GM21529 (cell line): ENCODE data around the gene ANO6.
"Not testable (repeated sequence)": the region's sequence is repeated elsewhere in the genome, so short reads cannot be mapped to it uniquely, and the experiment has no call there.

Source experiments
- ATAC-seq: cut with Tn5 transposase; IDR thresholded peaks from one replicate; pipeline ENCODE4 v1.9.1; 2021; ENCODE audit not compliant: unreplicated experiment

The ANO6 gene, protein sequence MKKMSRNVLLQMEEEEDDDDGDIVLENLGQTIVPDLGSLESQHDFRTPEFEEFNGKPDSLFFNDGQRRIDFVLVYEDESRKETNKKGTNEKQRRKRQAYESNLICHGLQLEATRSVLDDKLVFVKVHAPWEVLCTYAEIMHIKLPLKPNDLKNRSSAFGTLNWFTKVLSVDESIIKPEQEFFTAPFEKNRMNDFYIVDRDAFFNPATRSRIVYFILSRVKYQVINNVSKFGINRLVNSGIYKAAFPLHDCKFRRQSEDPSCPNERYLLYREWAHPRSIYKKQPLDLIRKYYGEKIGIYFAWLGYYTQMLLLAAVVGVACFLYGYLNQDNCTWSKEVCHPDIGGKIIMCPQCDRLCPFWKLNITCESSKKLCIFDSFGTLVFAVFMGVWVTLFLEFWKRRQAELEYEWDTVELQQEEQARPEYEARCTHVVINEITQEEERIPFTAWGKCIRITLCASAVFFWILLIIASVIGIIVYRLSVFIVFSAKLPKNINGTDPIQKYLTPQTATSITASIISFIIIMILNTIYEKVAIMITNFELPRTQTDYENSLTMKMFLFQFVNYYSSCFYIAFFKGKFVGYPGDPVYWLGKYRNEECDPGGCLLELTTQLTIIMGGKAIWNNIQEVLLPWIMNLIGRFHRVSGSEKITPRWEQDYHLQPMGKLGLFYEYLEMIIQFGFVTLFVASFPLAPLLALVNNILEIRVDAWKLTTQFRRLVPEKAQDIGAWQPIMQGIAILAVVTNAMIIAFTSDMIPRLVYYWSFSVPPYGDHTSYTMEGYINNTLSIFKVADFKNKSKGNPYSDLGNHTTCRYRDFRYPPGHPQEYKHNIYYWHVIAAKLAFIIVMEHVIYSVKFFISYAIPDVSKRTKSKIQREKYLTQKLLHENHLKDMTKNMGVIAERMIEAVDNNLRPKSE

DNA sequence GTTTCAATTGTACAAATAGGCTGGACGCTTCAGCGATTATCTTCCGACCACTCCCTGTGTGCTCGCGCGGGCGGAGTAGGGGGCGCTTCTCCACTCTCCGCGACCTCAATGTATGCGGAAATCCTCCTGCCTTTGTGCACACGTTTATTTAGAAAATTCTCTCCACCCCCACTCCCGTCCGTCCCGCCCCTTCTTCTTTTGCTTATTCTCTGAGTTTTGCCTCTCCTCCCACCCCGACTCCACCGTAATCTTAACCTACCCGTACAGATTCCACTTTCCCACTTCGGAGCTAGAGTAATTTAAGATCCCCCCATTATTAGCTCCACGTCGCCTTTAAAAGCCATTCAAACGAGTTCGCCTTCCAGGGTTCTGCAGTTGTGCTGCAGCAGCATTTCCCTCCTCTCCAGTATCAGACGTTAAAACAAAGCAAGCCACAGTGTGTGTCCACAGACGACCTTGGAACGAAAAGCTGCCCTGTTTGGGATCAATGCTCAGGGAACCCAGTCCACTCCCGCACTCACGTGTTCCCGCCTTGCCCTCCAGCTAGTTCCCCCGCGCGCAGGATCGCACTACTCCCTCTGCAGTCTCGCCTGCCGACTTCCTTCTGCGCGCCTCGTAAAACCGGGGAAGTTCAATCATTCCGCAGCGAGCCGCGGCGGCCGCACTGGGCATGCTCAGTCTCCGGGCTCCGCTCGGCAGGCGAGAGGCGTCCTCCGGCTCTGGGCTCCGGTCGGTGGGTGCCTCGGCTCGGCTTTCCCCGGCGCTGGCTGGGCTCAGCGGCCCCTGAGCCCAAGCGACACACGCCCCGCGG lies at the start of gene ANO6:
ANO6 (plus strand) TSS at position 677 of the 811 bp plus-strand sequence. CDS start 227 bp downstream, outside the sequence.
- peak; percentile 67 for ATAC-seq

DNA sequence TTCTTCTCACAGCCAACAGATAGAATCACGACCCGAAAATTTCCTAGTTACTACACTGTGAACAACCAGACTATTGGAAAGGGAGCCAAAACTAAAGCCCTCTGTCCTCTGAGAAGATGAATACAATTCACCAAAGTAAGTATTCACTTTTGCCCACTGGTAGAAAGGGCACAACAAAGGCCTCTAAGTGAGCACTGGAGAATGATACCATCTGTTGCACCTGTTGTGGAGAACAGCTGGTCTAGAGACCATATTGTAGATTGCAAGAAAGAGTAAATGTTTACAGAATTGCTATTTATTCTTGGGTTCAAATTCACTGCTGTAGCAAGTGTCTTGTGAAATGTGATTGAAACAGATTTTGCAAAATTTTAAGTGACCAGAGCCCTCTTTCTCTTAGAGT lies 46.9 kb upstream of the ANO6 start:
- no peak for ATAC-seq

DNA sequence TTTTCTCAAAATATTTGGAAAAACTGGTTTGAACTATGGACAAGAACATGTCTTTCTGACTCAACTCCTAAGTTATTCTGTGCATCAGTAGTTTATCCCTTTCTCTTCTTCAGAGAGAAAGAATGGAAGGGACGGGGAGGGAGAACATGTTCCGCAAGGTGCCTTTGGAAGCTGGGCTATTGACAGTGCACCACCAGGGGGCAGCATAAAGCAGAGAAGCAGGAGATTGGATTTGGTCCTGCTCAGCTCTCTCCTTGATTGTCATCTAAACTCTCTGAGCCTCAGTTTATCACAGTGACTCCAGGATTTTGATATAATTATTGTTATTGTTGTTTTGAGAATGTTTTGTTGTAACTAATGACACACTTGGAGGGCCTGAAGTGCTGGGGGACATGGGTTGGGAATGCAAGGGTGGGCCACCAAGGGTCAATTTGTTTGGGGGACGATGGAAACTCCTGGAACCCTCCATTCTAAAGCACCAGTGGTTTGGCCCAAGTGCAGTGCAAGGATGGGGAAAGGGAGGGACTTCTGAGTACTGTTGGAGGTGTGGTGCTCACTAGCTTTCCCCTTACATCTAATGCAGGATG lies 45.3 kb upstream of the ANO6 start:
- peak; percentile 76 for ATAC-seq

DNA sequence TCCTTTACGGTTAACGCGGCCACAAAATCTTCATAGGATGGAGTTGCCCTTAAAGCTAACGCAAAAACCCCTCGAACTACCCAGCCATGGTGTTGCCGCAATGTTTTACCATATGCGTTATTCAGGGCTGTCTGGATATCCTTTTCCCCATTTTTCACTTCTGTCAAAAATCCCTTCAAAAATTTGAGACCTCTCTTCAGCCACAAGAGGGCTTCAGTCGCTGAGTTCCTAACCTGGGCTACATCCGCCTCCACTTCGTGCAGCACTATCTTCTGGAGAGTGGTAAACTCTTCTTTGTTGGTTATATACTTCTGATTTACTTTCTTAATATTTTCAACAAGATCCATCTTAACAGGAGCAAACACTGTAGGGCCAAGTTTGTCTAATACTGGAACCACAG lies 42.6 kb upstream of the ANO6 start:
- ATAC-seq: not testable (repeated sequence)

DNA sequence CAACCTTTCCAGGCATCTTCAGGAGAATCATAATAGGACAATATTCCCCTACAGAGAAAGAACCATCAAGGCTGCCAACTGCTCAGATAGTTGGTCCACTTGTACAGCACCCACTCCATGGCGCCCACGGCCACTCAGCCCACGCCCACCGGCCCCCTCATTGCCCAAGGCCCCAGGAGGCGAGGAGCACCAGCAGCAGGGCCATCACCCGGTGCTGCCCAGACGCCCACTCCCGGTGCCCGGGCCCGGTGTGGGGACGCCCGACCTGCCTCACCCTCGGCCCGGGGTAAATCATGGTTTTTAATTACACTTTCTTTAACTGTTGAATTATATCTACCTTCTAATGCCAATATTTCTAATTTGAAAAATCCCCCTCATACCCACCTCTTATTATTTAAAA lies 41.3 kb upstream of the ANO6 start:
- ATAC-seq: no peak

DNA sequence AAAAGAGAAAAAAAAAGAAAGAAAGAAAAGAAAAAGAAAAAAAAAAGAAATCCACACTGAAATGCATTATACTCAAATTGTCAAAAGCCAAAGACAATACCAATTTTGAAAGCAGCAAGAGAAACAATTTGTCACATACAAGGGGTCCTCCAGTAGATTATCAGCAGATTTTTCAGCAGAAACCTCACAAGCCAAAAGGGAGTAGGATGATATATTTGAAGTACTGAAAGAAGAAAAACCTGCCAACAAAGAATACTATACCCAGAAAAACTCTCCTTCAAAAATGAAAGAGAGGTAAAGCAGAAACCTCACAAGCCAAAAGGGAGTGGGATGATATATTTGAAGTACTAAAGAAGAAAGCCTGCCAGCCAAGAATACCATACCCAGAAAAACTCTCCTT lies 37.1 kb upstream of the ANO6 start:
- no peak for ATAC-seq

DNA sequence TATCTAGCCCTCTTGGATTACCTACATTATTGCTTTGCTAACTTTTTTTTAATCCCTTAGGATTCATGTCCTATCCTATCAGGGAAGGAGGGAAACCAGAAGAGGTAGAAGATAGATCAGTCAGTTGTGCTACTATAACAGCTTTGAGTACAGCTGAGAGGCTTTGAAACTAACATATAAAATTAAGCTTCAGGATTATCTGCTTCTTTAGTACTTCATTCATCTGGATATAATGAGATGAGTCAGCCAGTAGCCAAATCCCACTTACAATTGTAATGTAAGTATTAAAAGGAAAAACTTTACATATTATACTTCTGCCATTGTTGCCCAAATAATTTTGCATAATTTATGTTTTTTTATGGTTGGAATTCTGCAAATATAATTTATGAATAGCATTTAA lies 33.4 kb upstream of the ANO6 start:
- ATAC-seq: no peak

DNA sequence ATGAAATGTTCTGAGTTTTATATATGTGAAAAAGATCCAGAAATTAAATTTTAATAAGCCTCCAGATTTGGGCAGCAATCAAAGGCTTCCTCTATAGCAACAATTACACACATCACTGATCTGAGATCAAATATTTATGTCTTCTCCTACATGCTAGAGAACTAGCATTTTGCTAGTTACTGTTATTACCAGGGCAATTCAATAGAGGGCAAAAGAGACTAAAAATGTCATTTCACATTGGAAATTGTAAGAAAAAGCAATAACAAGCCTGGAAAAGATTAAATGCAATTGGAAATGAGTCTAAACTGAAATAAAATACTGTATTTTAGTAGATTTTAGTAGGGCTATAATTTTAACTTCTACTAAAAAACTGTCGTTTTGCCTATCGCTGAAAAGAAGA lies 32.6 kb upstream of the ANO6 start:
- no peak for ATAC-seq

DNA sequence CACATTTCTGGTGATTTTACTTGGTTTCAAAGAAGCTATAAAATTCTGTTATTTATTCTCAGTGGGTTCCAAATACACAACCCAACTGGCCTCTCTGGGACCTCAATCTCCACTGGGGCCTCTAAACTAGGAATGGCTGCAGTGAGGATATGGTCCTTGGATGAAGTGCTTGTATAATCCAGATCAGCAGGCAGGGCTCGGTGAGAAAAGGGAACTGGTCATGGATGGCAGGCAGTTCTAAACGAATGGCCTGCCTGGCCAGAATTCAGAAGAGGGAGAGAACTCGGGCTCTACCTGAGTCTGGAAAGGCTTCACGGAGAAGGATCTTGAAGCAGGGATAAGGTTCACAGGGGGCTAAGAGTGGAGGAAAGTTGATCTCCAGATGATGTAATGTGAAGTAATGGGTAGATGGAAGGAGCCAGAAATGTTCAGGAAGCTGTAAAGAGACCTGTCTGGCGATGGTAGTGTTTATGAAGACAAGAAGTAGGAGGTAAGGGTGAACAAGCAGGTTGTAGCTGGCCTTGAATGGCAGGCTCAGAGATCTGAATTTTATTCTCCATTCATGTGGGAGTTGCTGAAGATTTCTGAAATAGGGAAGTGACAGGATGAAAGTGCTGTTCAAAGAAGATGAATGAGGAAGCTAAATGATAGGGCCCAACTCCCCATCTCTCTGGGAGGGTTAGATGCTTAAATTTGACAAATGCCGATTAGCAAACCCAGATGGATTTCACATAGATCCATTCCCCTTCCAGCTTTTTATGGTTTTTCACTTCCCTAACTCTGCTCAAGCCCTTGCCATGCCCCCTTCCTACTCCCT lies 31.5 kb upstream of the ANO6 start:
- ATAC-seq: no peak

DNA sequence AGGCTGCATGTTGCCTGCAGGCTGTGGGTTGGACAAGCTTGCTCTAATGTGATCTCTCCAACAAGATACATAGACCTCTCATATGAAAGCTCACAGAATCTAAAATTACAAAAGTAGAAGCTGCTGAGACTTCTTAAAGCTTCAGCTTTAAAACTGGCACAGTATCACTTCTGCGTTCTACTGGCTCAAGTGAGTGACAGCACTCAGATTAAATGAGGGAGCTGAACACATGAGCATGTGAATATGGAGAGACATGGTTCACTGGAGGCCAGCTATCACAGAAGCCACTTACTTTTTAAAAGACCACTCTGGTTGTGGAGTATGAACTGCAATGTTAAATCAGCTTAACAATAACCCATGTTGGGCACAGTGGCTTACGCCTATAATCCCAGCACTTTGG lies 29.1 kb upstream of the ANO6 start:
- ATAC-seq: no peak

DNA sequence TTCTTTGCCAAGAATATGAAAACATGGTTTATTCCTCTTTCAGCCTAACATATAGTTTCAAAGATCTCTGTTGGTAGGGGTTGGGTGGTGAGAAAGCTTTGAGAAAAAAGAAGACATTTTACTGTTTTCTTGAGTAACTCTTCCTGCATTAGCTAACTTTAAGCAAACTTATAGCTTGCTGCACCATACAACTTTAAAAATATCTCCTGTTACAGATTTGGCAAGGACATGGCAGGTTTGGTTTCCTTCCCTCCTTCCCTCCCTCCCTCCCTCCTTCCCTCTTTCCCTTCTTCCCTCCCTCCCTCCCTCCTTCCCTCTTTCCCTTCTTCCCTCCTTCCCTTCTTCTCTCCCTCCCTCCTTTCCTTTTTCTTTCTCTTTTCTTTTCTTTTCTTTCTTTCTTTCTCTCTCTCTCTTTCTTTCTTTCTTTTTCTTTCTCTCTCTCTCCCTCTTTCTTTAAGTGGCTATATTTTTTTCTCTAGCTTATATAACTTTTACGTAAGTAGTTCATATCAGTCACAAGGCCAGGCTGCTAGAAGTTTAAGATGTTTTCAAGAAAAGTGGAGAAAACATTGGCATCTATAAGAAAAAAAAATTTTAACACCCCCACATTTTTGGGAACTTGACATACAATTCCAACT lies 26.0 kb upstream of the ANO6 start:
- no peak for ATAC-seq

DNA sequence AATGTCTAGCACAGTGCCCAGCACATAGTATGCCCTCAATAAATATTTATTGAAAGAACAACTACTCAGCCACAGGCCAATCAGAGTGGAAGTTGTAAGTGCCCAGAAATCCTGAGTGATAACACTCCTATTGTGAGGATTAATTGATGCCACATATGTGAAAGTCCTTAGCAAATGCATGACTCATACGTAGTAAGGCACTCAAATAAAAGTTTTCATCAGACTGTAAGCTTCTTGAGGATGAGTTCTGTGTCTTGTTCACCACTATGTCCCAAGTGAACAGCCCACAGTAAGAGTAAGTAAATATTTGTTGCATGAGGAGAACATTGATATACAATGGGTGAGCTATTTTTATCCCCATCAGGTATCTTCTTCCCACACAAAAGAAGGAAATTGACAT lies 24.7 kb upstream of the ANO6 start:
- ATAC-seq: no peak

DNA sequence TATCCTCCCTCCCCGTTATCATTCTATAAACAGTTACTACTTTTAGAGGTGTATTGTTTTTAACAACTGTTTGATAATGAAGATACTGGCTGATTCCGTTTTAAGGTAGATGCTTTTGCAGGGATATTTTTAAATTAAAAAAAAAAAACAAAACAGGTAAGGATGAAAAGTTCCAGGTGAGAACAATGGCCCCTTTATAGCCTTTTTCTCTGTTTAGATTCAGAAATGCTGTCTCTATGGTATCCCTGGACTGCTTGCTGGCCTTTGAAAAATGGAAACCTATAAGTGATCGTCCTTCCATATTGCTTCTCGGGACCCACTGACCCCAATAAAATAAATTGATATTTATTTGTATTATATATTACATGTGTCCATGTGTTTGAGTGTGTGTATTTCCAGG lies 23.2 kb upstream of the ANO6 start:
- no peak for ATAC-seq

DNA sequence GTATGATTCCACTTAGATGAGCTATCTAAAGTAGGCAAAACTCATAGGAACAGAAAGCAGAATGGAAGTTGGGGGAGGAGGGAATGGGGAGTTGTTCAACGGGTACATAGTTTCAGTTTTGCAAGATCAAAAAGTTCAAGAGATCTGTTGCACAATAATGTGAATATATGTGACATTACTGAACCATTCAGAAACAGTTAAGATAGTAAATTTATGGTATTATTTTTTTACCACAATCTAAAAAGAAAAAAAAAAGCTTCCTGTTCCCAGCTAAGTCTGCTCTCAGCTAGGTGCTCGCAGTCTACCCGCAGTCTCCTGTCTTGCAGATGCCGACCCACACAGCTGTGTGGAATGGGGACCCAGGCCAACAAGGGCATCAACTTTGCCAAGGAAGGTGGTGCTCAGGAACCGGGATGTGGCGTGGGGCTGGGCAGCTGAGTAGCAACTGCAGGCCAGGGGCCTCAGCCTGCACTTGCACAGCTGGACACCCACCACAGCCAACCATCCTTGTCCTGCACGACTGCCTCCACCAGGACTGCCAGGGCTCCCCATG lies 15.3 kb upstream of the ANO6 start:
- no peak for ATAC-seq

DNA sequence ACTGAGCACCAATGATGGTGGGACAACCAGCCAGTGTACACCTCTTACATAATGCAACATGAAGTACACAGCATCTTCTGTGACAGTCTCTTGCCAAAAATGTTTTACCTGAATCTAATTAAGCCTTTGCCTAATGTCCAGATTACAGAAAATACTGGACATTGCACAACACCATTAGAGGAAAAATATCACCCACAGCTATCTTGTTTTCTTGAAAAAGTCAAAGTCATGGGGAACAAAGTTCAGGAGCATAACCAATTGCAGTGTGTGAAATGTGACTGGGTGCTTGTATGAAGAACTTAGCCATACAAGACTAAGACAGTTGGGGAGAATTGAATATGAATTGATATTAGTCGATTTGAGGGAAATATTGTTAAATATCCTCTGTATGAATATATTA lies 12.1 kb upstream of the ANO6 start:
- ATAC-seq: no peak

DNA sequence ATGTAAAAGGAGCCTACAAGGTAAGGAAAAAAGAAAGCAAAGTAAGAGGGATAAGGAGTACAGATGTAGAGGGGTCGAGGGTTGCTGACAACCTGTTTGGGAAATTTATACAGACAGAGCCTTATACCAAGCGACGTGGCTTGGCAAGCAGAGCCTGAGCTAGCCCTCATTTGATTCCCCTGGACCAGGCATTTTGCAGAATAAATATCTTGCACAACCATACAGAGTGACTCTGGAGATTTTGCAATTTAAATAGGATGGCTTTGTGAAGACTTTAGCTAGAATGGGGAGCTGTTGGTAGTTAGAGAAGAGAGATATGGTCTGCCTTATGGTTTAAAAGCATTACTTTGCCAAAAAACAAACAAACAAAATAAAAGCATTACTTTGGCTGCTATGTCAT lies 11.1 kb upstream of the ANO6 start:
- ATAC-seq: no peak

DNA sequence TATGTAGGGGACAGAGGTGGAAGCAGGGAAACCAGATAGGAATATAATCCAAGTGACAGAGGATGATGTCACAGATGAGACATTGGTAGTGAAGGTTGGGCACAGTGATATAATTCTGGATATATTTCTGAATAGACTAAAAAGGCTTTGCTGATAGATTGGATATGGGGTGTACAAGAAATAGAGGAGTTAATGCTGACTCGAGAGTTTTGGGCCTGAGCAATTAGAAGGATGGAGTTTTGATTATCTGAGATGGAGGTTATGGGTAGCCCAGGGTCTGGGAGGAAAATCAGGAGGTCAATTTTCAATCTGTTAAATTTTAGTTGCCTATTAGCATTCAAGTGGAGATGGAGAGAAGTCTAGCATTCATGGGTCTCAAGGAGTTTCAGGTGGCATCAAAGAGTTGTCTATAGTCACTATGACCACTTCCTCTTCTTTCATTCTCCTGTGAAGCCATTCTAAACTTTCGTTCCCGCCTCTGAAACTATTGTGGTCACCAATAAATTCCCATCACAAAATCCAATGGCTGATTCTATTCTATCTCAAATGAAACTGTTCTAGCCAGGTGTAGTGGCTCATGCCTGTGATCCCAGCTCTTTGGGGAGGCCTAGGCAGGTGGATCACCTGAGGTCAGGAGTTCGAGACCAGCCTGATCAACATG lies 10.6 kb upstream of the ANO6 start:
- no peak for ATAC-seq

DNA sequence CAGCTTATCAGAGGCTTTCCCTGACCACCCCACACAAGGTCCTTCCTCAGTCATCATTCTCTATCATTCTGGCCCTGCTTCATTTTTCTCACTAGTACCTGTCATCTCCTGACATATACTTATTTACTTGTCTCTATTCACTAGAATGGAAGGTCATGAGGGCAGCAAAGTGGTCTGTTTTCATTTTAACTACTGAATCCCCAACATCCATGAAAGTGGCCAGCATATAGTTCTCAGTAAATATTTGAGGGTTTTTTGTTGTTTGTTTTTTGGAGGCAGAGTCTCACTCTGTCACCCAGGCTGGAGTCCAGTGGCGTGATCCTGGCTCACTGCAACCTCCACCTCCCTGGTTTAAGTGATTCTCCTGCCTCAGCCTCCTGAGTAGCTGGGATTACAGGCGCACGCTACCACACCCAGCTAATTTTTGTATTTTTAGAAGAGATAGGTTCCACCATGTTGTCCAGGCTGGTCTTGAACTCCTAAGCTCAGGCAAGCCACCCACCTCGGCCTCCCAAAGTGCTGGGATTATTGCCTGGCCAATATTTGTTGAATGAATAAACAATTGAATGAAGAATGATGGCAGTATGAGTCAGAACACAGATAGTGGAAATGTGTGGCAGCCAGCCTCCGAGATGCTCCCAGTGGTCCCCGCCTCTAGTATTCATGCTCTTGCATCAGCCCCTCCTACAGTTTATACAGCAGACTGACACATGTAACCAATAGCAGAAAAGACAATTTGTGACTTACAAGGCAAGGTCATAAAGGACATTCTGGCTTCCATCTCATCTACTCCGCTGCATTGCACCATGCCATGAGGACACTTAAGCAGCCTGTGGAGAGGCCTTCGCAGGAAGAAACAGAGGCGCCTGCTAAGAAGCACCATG lies 7.0 kb upstream of the ANO6 start:
- ATAC-seq: no peak
